Activated T-helper 2 cell treated with anti-CD3 and anti-CD28 coated beads, Interferon-gamma antibody, Interleukin-2, Interleukin-4, amounts not matched to agents 10 μg/mL and 5 μg/mL and 100 μg/mL, durations not matched to agents 14 hours and 24 hours and 36 hours (primary cell): ENCODE data around the gene CHST14. TPM values are rescaled to one million over a fixed set of nuclear protein-coding genes. Genes with fewer than 3 reads are reported as not detected.

Experiments used
- DNase-seq: peaks from one replicate; pipeline ENCODE4 v3.0.0; 2021; ENCODE audit warnings: low spot score
- H3K27ac Mint-ChIP-seq: one replicate; pipeline ENCODE4 v1.8.0; 2021; ENCODE audit warnings: mixed read lengths
- H3K27me3 Mint-ChIP-seq: one replicate; pipeline ENCODE4 v1.8.0; 2021; ENCODE audit warnings: low read depth, mixed read lengths
- H3K36me3 Mint-ChIP-seq: one replicate; pipeline ENCODE4 v1.8.0; 2021; ENCODE audit warnings: low read depth, mixed read lengths
- H3K4me1 Mint-ChIP-seq: one replicate; pipeline ENCODE4 v1.8.0; 2021; ENCODE audit warnings: low read depth, mixed read lengths
- H3K4me3 Mint-ChIP-seq: one replicate; pipeline ENCODE4 v1.8.0; 2021; ENCODE audit warnings: low read depth, mild to moderate bottlenecking, moderate library complexity, mixed read lengths
- H3K9me3 Mint-ChIP-seq: one replicate; pipeline ENCODE4 v1.8.0; 2021; ENCODE audit warnings: mixed read lengths
- intact Hi-C: fragments of 100-400 bp; cut with micrococcal nuclease; formaldehyde crosslinking; loops from one replicate; pipeline ENCODE4 v1.15.1; 2023
- total RNA-seq: library from RNA; stranded (reverse); gene quantifications from 2 replicates; pipeline ENCODE4 v1.2.3, GENCODE V29; 2022

CHST14 gene
- total RNA-seq, 1 donor from 2014 or later, result 11.8 TPM

DNA sequence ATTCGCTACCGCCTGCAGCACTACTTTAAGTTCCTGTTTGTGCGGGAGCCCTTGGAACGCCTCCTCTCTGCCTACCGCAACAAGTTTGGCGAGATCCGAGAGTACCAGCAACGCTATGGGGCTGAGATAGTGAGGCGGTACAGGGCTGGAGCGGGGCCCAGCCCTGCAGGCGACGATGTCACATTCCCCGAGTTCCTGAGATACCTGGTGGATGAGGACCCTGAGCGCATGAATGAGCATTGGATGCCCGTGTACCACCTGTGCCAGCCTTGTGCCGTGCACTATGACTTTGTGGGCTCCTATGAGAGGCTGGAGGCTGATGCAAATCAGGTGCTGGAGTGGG, 995 bp downstream of the CHST14 start:
- H3K27me3 Mint-ChIP-seq, result peaks cover 5% of the 10 kb centered on the region
- DNase-seq, result no peak
- peaks cover 3% of the 10 kb centered on the region for H3K36me3 Mint-ChIP-seq
- H3K4me1 Mint-ChIP-seq, result peaks cover 25% of the 10 kb centered on the region
- peak overlapping the region; percentile 86 for H3K4me3 Mint-ChIP-seq
- H3K27ac Mint-ChIP-seq, result peak overlapping the region; percentile 68
- intact Hi-C loops, result loop anchor here (5.0 kb wide), 1 partner anchor 36 kb away; no protein-coding TSS in a partner anchor
- no peaks in the 10 kb centered on the region for H3K9me3 Mint-ChIP-seq

DNA sequence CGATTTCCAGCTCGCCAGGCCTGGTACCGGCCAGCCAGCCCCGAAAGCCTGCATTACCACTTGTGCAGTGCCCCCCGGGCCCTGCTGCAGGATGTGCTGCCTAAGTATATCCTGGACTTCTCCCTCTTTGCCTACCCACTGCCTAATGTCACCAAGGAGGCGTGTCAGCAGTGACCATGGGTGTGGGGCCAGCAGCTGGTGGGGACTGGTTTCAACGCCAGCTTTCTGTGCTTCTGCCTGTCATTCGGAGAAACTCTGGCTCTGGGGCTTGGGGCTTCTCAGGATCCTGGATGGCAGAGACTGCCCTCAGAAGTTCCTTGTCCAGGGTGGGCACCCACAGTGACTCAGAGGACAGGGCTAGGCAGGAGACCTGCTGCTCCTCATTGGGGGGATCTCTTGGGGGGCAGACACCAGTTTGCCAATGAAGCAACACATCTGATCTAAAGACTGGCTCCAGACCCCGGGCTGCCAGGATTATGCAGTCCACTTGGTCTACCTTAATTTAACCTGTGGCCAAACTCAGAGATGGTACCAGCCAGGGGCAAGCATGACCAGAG, 1.5 kb downstream of the CHST14 start:
- no peak for DNase-seq
- Mint-ChIP-seq H3K27me3 (peaks cover 9% of the 10 kb centered on the region), H3K27ac (no peak overlapping the region), H3K9me3 (no peaks in the 10 kb centered on the region), H3K36me3 (no peaks in the 10 kb centered on the region), H3K4me3 (peak overlapping the region; percentile 86), H3K4me1 (peaks cover 23% of the 10 kb centered on the region)
- intact Hi-C loops, result loop anchor here (5.0 kb wide), 1 partner anchor 35 kb away; no protein-coding TSS in a partner anchor

DNA sequence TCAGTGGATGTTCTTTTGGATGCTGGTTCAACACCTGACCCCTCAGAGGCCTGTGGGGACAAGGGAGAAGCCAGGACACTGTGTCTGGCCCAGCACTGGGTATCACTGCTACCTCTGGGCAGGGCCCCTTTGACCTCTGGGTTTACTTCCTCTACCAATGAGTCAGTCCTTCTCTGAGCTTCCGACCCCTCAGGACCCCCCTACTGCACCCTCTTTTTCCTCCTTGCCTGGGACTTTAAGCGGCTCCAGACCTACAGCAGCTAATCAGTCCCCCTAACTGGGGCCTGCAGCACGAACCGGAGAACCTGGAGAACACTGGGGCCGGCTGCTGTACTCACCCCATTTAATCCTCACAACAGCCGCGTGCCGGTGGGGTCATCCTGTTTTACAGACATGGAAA, 3.8 kb downstream of the CHST14 start:
- no peak overlapping the region for H3K4me3 Mint-ChIP-seq
- peaks cover 22% of the 10 kb centered on the region for H3K4me1 Mint-ChIP-seq
- no peak overlapping the region for H3K27ac Mint-ChIP-seq
- H3K9me3 Mint-ChIP-seq, result no peaks in the 10 kb centered on the region
- H3K27me3 Mint-ChIP-seq, result peaks cover 21% of the 10 kb centered on the region
- DNase-seq, result no peak
- no peaks in the 10 kb centered on the region for H3K36me3 Mint-ChIP-seq
- intact Hi-C loops, result loop anchor here (5.0 kb wide), 1 partner anchor 33 kb away; no protein-coding TSS in a partner anchor

DNA sequence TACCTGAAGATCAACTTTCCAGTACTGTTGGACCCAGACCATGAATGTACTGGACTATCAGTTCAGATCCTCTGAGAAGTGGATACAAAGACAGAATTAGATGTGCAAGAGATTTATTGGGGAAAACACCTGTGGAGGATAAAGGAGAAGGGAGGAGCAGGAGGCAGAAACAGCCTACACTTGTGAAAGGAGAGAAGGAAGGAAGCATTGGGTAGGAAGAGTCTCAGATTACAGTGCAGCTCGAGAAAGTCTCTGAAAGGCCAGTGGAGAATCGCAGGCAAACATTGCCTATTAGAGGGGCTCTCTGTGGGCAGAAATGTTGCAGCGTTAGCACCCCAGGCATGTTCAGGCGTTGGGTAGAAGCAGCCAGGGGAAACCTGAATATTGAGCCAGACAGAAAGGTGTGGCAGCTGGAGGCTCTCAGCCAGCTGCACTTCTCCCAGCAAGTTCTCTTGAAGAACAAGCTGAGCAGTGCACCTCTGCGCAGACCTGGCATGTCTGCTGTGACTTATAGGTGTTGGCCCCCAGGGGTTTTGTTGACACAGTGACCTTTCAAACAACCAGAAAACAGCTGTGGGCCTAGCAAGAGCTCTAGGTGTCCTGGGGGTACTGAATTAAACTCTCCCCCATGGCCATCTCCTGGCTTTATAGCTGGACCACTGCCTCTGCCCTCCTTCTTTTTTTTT, 7.0 kb downstream of the CHST14 start:
- no peaks in the 10 kb centered on the region for H3K36me3 Mint-ChIP-seq
- peaks cover 45% of the 10 kb centered on the region for H3K27me3 Mint-ChIP-seq
- no peak overlapping the region for H3K4me3 Mint-ChIP-seq
- no peak overlapping the region for H3K27ac Mint-ChIP-seq
- H3K9me3 Mint-ChIP-seq, result no peaks in the 10 kb centered on the region
- intact Hi-C loops, result no loop called here
- DNase-seq, result no peak
- H3K4me1 Mint-ChIP-seq, result peaks cover 4% of the 10 kb centered on the region

DNA sequence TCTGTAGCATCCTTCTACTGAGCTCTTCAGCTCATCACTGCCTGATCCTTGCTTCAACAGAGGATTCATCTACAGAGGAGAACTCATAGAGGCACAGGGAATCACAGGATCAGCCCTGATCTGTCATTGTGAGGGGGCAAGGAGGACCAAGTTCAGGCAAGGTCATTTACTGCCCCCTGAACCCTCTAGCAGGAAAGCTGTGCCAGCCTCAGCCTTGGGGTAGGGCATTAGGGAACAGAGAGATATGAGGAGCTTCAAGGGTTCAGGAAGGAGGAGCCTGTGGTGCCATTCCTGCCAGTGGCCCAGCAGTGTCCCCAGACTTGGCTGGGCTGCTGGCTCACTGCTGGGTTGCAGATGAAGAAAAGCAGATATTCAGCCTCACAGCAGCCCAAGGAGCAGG, 8.2 kb downstream of the CHST14 start:
- H3K4me3 Mint-ChIP-seq, result no peak overlapping the region

DNA sequence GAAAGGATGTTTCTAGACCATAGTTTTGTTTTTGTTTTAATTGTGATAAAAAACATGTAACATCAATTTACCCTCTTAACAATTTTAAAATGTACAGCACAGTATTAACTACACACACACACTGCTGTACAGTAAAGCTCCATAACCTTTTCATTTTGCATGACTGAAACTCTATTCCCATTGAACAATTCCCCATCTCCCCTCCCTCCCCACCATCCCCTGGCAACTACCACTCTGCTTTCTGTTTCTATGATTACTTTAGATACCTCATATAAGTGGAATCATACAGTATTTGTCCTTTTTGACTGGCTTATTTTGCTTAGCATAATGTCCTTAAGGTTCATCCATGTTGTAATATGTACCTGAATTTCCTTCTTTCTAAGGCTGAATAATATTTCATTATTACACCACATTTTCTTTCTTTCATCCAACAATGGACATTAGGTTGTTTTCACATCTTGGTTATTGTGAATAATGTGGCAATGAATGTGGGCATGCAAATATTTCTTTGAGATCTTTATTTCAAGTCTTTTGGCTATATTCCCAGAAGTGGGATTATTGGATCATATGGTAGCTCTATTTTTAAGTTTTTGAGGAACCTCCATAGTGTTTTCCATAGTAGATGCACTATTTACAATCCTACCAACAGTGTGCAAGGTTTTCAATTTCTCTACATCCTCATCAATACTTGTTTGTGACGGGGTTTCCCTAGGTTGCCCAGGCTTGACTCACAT, 10.7 kb downstream of the CHST14 start:
- no peak overlapping the region for H3K4me3 Mint-ChIP-seq
- intact Hi-C loops, result no loop called here
- DNase-seq, result no peak
- no peaks in the 10 kb centered on the region for H3K4me1 Mint-ChIP-seq
- H3K9me3 Mint-ChIP-seq, result no peaks in the 10 kb centered on the region
- peaks cover 50% of the 10 kb centered on the region for H3K27me3 Mint-ChIP-seq
- H3K27ac Mint-ChIP-seq, result no peak overlapping the region
- no peaks in the 10 kb centered on the region for H3K36me3 Mint-ChIP-seq

More for the DNA sequence above, 8.2 kb downstream of the CHST14 start:
- H3K4me1 Mint-ChIP-seq, result peaks cover 2% of the 10 kb centered on the region
- peaks cover 54% of the 10 kb centered on the region for H3K27me3 Mint-ChIP-seq
- H3K27ac Mint-ChIP-seq, result no peak overlapping the region
- no peaks in the 10 kb centered on the region for H3K9me3 Mint-ChIP-seq
- intact Hi-C loops, result no loop called here
- DNase-seq, result no peak
- no peaks in the 10 kb centered on the region for H3K36me3 Mint-ChIP-seq

DNA sequence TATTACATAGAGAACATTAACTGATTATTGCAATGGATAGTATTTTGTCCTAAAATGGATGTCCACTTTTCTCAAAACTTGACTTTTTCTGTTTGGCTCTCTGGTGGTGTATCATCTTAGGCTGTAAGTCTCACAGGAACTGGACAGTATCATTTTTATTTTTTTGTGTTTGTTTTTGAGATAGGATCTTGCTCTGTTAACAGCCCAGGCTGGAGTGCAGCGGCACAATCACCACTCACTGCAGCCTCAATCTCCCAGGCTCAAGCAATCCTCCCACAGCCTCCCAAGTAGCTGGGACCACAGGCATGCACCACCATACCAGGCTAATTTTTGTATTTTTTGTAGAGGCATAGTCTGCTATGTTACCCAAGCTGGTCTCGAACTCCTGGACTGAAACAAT, 13.1 kb downstream of the CHST14 start:
- Mint-ChIP-seq H3K36me3 (no peaks in the 10 kb centered on the region), H3K4me3 (no peak overlapping the region), H3K4me1 (no peaks in the 10 kb centered on the region), H3K27me3 (peaks cover 36% of the 10 kb centered on the region), H3K9me3 (no peaks in the 10 kb centered on the region), H3K27ac (no peak overlapping the region)
- intact Hi-C loops, result no loop called here
- DNase-seq, result no peak

DNA sequence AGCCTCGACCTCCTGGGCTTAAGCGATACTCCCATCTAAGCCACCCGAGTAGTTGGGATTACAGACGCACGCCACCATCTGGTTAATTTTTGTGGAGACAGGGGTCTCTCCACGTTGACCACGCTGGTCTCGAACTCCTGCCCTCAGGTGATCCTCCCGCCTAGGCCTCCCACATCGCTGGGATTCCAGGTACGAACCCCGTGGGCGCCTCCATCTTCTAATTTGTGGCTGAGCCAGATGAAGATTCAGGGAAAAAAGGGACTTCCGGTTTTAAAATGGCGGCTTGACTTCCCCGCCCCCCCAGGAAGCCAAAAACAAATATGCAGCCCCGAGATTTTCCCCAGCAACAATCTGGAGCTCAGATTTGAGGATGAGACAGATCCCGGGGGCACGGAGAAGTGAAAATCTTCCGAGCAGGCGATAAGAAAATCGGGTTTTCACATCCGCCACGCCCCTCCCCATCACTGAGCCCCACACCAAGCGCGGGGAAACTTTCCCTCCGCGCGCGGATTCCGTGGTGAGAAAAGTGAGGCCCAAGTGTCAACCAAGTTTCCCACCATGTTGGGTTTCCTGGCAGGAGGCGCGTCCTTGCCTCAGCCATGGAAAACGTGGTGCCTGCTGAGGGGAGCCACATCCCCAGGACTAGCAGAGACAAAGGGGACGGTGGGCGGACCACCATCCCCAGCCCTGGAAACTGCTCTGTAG, 15.4 kb downstream of the CHST14 start:
- Mint-ChIP-seq H3K36me3 (no peaks in the 10 kb centered on the region), H3K27ac (no peak overlapping the region), H3K9me3 (no peaks in the 10 kb centered on the region), H3K4me1 (no peaks in the 10 kb centered on the region), H3K27me3 (peaks cover 24% of the 10 kb centered on the region), H3K4me3 (no peak overlapping the region)
- intact Hi-C loops, result no loop called here
- no peak for DNase-seq

DNA sequence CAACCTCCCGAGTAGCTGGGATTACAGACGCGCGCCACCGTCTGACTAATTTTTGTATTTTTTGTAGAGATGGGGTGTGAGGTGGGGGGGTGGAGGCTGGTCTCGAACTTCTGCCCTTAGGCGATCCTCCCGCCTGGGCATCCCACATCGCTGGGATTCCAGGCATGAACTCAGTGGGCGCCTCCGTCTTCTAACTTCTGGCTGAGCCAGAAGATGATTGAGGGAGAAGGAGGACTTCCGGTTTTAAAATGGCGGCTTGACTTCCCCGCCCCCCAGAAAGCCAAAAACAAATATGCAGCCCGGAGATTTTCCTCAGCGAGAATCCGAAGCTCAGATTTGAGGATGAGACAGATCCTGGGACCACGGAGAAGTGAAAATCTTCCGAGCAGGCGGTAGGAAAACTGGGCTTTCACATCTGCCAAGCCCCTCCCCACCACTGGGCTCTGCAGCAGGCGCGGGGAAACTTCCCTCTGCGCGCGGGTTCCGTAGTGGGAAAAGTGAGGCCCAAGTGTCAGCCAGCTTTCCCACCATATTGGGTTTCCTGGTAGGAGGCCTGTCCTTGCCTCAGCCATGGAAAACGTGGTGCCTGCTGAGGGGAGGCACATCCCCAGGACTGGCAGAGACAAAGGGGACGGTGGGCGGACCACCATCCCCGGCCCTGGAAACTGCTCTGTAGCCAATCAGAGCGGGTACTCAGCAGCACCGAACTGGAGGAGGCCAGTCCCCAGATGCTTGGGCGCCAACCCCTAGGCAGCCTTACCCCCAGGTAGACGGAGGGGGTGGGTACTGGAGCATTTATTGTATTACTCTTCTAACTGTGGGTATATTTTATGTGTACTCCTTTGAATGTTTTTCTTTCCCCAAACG, 17.3 kb downstream of the CHST14 start:
- no peak for DNase-seq
- Mint-ChIP-seq H3K4me1 (peaks cover 4% of the 10 kb centered on the region), H3K36me3 (no peaks in the 10 kb centered on the region), H3K4me3 (no peak overlapping the region), H3K27ac (no peak overlapping the region), H3K27me3 (peaks cover 6% of the 10 kb centered on the region), H3K9me3 (no peaks in the 10 kb centered on the region)
- intact Hi-C loops, result no loop called here

DNA sequence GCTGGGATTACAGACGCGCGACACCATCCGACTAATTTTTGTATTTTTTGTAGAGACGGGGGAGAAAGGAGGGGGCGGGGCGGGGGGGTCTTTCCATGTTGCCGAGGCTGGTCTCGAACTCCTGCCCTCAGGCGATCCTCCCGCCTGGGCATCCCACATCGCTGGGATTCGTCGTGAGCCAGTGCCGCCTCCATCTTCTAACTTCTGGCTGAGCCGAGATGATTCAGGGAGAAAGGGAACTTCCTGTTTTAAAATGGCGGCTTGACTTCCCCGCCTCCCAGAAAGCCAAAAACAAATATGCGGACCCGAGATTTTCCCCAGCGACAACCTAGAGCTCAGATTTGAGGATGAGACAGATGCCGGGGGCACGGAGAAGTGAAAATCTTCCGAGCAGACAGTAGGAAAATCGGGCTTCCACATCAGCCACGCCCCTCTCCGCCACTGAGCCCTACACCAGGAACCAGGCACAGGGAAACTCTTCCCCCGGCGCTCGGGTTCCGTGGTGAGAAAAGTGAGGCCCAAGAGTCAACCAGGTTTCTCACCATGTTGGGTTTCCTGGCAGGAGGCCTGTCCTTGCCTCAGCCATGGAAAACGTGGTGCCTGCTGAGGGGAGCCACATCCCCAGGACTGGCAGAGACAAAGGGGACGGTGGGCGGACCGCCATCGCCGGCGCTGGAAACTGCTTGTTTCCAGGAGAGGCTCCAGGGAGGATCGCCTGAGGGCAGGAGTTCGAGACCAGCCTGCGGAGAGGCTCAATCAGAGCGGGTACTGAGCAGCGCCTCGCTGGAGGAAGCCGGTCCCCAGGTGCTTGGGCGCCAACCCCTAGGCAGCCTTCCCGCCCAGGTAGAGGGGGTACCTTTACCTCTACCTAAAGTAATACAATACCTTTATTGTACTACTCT, 18.7 kb downstream of the CHST14 start:
- intact Hi-C loops, result no loop called here
- no peak overlapping the region for H3K27ac Mint-ChIP-seq
- H3K27me3 Mint-ChIP-seq, result no peaks in the 10 kb centered on the region
- H3K9me3 Mint-ChIP-seq, result no peaks in the 10 kb centered on the region
- no peak for DNase-seq
- no peak overlapping the region for H3K4me3 Mint-ChIP-seq
- no peaks in the 10 kb centered on the region for H3K36me3 Mint-ChIP-seq
- H3K4me1 Mint-ChIP-seq, result peaks cover 17% of the 10 kb centered on the region

DNA sequence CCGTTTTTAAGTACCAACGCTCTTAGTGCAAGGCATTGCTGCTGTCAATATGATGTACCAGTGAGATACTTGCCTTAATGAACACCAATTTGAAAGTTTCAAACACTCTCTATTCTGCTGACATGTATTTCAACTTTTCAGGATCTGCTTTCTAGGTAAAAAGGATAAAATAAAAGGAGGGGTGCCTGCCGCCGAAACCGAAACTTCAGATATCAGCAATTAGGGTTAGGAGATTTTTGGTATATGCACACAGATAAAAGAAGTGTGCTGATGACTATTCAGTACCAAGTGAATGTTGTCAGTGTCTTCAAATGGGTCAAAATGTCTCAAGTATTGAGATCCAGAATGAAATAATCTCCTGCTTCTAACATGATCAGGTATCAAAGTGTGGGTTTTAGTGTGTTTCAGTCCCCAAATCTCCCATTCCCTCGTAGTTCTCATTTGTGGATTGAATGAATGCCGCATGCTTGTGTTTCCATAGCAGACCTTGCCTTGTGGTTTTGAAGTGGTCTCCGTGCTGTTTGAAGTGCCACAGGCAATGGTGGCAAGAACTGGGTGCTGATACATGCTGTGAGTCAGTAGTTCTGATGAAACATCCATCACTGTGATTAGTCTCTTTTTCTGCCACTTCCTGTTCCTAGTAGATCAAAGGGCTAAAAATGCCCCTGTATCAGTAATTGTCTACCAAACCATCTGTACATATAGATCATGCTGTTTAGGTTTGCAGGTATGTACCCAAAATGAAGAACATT, 22.5 kb downstream of the CHST14 start:
- Mint-ChIP-seq H3K4me3 (no peak overlapping the region), H3K4me1 (peaks cover 24% of the 10 kb centered on the region), H3K36me3 (no peaks in the 10 kb centered on the region), H3K27me3 (no peaks in the 10 kb centered on the region), H3K27ac (peak overlapping the region; percentile 58), H3K9me3 (no peaks in the 10 kb centered on the region)
- intact Hi-C loops, result loop anchor here (2.0 kb wide), 1 partner anchor 14 kb away; no protein-coding TSS in a partner anchor
- DNase-seq, result peak; percentile 23
